GM23338 (cell line): Measurements from ENCODE around the gene DRGX. TPM values are rescaled to one million over a fixed set of nuclear protein-coding genes. Genes with fewer than 3 reads are reported as not detected.

Experiments used
- ATAC-seq: fragments of 200-7000 bp; cut with Tn5 transposase; 3 replicates; pipeline ENCODE4 v1.9.1; 2020
- DNase-seq: peaks from one replicate; pipeline ENCODE4 v3.0.0-alpha.2; 2015; ENCODE audit warnings: low spot score
- H2AFZ ChIP-seq: fragments of 200-600 bp; sonication (generic); 2 replicates; pipeline ENCODE4 v1.8.0; 2016; ENCODE audit warnings: antibody characterized with exemption, mild to moderate bottlenecking, moderate library complexity
- H3F3A ChIP-seq: fragments of 200-600 bp; sonication (generic); replicated peaks from 2 replicates; pipeline ENCODE4 v1.8.0; 2017; ENCODE audit warnings: antibody characterized with exemption, mixed run types, low read depth
- H3K27ac ChIP-seq: fragments of 200-600 bp; sonication (generic); 2 replicates; pipeline ENCODE4 v1.6.1; 2016; ENCODE audit warnings: low read depth
- H3K27me3 ChIP-seq: fragments of 200-600 bp; sonication (generic); 2 replicates; pipeline ENCODE4 v1.8.0; 2016; ENCODE audit warnings: mild to moderate bottlenecking, mixed run types, moderate library complexity; ENCODE audit not compliant: insufficient read depth
- H3K36me3 ChIP-seq: fragments of 200-600 bp; sonication (generic); 2 replicates; pipeline ENCODE4 v1.8.0; 2016; ENCODE audit warnings: mild to moderate bottlenecking; ENCODE audit not compliant: insufficient read depth
- H3K4me1 ChIP-seq: fragments of 200-600 bp; sonication (generic); 2 replicates; pipeline ENCODE4 v1.8.0; 2016; ENCODE audit warnings: mild to moderate bottlenecking, moderate library complexity; ENCODE audit not compliant: insufficient read depth
- H3K4me2 ChIP-seq: fragments of 200-600 bp; sonication (generic); 2 replicates; pipeline ENCODE4 v1.7.1; 2017; ENCODE audit warnings: mixed run types
- H3K4me3 ChIP-seq: fragments of 200-600 bp; sonication (generic); 2 replicates; pipeline ENCODE4 v1.6.1; 2016; ENCODE audit warnings: mixed run types
- H3K79me2 ChIP-seq: fragments of 200-600 bp; sonication (generic); replicated peaks from 2 replicates; pipeline ENCODE4 v1.8.0; 2017; ENCODE audit warnings: mild to moderate bottlenecking; ENCODE audit not compliant: insufficient read depth
- H3K9me2 ChIP-seq: fragments of 200-600 bp; sonication (generic); 2 replicates; pipeline ENCODE4 v1.8.0; 2017; ENCODE audit not compliant: insufficient read depth
- H4K20me1 ChIP-seq: fragments of 200-600 bp; sonication (generic); replicated peaks from 2 replicates; pipeline ENCODE4 v1.8.0; 2017; ENCODE audit warnings: mild to moderate bottlenecking; ENCODE audit not compliant: insufficient read depth
- H3K27ac Mint-ChIP-seq: 2 replicates; pipeline ENCODE4 v1.8.0; 2020; ENCODE audit warnings: inconsistent platforms, mild to moderate bottlenecking, moderate library complexity, mixed read lengths
- H3K27me3 Mint-ChIP-seq: 3 replicates; pipeline ENCODE4 v1.8.0; 2022; ENCODE audit warnings: low read depth, mild to moderate bottlenecking, moderate library complexity, mixed read lengths, inconsistent platforms; ENCODE audit not compliant: insufficient read depth, poor library complexity
- H3K36me3 Mint-ChIP-seq: 3 replicates; pipeline ENCODE4 v1.8.0; 2021; ENCODE audit warnings: low read depth, mild to moderate bottlenecking, inconsistent platforms, moderate library complexity, mixed read lengths
- H3K4me1 Mint-ChIP-seq: 3 replicates; pipeline ENCODE4 v1.8.0; 2020; ENCODE audit warnings: mild to moderate bottlenecking, inconsistent platforms, mixed read lengths
- H3K4me3 Mint-ChIP-seq: 3 replicates; pipeline ENCODE4 v1.8.0; 2021; ENCODE audit warnings: moderate library complexity, mild to moderate bottlenecking, inconsistent platforms, mixed read lengths
- H3K9me3 Mint-ChIP-seq: 3 replicates; pipeline ENCODE4 v1.8.0; 2020; ENCODE audit warnings: moderate library complexity, mild to moderate bottlenecking, inconsistent platforms, mixed read lengths
- CREB1 ChIP-seq: fragments of 250-450 bp; sonication (Bioruptor Pico); IDR thresholded peaks from 2 replicates; pipeline ENCODE4 v1.5.0; 2020; ENCODE audit warnings: low read depth, mild to moderate bottlenecking, moderate library complexity
- CTCF ChIP-seq, 2 experiments: fragments of 200-600 bp in 1 of 2; sonication (generic) in 1 of 2; conservative IDR thresholded peaks; 2 replicates each; pipeline versions ENCODE4 v1.5.1 to v1.6.1; 2016 to 2017; ENCODE audit warnings: antibody characterized with exemption in 2 of 2, low read depth in 2 of 2, mild to moderate bottlenecking in 2 of 2, moderate library complexity in 1 of 2
- ETS1 ChIP-seq: IDR thresholded peaks from 2 replicates; pipeline ENCODE4 v1.6.1; 2016; ENCODE audit warnings: antibody characterized with exemption
- EZH2 ChIP-seq: fragments of 200-600 bp; sonication (generic); IDR thresholded peaks from one replicate; pipeline ENCODE4 v1.8.0; 2017; ENCODE audit warnings: antibody characterized with exemption, mild to moderate bottlenecking, low read depth; ENCODE audit not compliant: unreplicated experiment
- EZH2phosphoT487 ChIP-seq: fragments of 200-600 bp; sonication (generic); IDR thresholded peaks from one replicate; pipeline ENCODE4 v1.8.1; 2018; ENCODE audit warnings: antibody characterized with exemption; ENCODE audit not compliant: unreplicated experiment
- JUNB ChIP-seq: IDR thresholded peaks from one replicate; pipeline ENCODE4 v1.6.1; 2016; ENCODE audit warnings: antibody characterized with exemption; ENCODE audit not compliant: unreplicated experiment
- NANOG ChIP-seq: IDR thresholded peaks from 2 replicates; pipeline ENCODE4 v1.6.1; 2016; ENCODE audit warnings: antibody characterized with exemption, borderline replicate concordance
- POLR2AphosphoS5 ChIP-seq: IDR thresholded peaks from 2 replicates; pipeline ENCODE4 v1.6.1; 2016; ENCODE audit warnings: antibody characterized with exemption, low read depth
- STAT1 ChIP-seq: IDR thresholded peaks from one replicate; pipeline ENCODE4 v1.6.1; 2016; ENCODE audit warnings: antibody characterized with exemption; ENCODE audit not compliant: unreplicated experiment
- ZNF114 ChIP-seq: fragments of 250-450 bp; sonication (Bioruptor Pico); IDR thresholded peaks from 2 replicates; pipeline ENCODE4 v1.5.0; 2020; ENCODE audit warnings: mild to moderate bottlenecking, moderate library complexity
- ZNF331 ChIP-seq: fragments of 250-450 bp; sonication (Bioruptor Pico); IDR thresholded peaks from 2 replicates; pipeline ENCODE4 v1.5.0; 2020; ENCODE audit warnings: low read depth, mild to moderate bottlenecking, moderate library complexity
- polyA plus RNA-seq: library from polyadenylated mRNA; unstranded; fragments of >200 nt; fragmentation: Nextera tagmentation; extraction: Ambion mirVana; gene quantifications from 2 replicates; pipeline ENCODE4 v1.2.1, GENCODE V29; 2016
- total RNA-seq: library from RNA; depleted of rRNA; stranded (reverse); fragments of >200 nt; shearing (Covaris generic); gene quantifications from 2 replicates; pipeline ENCODE4 v1.2.3, GENCODE V29; 2014
- TF ChIP-seq, protein P1 (sequence below): IDR thresholded peaks from one replicate; pipeline ENCODE4 v1.6.1; 2018; ENCODE audit warnings: antibody characterized with exemption; ENCODE audit not compliant: unreplicated experiment

DRGX gene
- total and polyA plus RNA-seq, 2 experiments from 2014 or later = not detected

- TF ChIP-seq, protein P1, sequence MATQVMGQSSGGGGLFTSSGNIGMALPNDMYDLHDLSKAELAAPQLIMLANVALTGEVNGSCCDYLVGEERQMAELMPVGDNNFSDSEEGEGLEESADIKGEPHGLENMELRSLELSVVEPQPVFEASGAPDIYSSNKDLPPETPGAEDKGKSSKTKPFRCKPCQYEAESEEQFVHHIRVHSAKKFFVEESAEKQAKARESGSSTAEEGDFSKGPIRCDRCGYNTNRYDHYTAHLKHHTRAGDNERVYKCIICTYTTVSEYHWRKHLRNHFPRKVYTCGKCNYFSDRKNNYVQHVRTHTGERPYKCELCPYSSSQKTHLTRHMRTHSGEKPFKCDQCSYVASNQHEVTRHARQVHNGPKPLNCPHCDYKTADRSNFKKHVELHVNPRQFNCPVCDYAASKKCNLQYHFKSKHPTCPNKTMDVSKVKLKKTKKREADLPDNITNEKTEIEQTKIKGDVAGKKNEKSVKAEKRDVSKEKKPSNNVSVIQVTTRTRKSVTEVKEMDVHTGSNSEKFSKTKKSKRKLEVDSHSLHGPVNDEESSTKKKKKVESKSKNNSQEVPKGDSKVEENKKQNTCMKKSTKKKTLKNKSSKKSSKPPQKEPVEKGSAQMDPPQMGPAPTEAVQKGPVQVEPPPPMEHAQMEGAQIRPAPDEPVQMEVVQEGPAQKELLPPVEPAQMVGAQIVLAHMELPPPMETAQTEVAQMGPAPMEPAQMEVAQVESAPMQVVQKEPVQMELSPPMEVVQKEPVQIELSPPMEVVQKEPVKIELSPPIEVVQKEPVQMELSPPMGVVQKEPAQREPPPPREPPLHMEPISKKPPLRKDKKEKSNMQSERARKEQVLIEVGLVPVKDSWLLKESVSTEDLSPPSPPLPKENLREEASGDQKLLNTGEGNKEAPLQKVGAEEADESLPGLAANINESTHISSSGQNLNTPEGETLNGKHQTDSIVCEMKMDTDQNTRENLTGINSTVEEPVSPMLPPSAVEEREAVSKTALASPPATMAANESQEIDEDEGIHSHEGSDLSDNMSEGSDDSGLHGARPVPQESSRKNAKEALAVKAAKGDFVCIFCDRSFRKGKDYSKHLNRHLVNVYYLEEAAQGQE = no peak
- TF ChIP-seq CREB1 (CRISPR knock-in tag) (no peak), STAT1 (no peak)
These were observed 21.1 kb downstream of the DRGX start (continued) for GRCh38 chr10:49374740-49375139.

DNA sequence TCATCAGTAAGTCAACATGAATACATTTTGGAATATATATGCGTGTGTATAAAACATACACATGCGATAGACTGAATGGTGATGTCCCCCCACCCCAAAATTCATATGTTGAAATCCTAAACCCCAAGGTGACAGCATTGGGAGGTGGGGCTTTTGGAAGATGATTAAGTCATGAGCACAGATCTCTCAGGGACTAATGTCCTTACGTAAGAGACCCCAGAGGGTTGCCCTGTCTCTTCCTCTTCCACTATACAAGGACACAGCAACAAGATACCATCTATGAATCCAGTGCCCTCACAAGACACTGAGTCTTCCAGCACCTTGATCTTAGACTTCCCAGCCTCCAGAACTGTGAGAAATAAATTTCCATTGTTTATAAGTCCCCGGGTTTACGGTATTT lies 22.5 kb downstream of the DRGX start:
- Mint-ChIP-seq H3K4me3 (no peak overlapping the region), H3K27me3 (peaks cover 4% of the 10 kb centered on the region), H3K4me1 (no peaks in the 10 kb centered on the region), H3K9me3 (no peaks in the 10 kb centered on the region), H3K27ac (no peak overlapping the region), H3K36me3 (no peaks in the 10 kb centered on the region)
- H3F3A ChIP-seq = no peaks in the 10 kb centered on the region
- H3K79me2 ChIP-seq = no peaks in the 10 kb centered on the region
- no peak overlapping the region for H3K4me3 ChIP-seq
- H3K4me2 ChIP-seq = no peak overlapping the region
- no peak for DNase-seq
- no peak overlapping the region for H2AFZ ChIP-seq
- H3K27me3 ChIP-seq = no peaks in the 10 kb centered on the region
- no peaks in the 10 kb centered on the region for H3K36me3 ChIP-seq
- no peak overlapping the region for H3K27ac ChIP-seq
- H3K4me1 ChIP-seq = no peaks in the 10 kb centered on the region
- no peak for ATAC-seq
- no peaks in the 10 kb centered on the region for H4K20me1 ChIP-seq
- peaks cover 3% of the 10 kb centered on the region; the same call in 1 of the 2 replicates for H3K9me2 ChIP-seq
- no peak for TF ChIP-seq EZH2
- TF ChIP-seq CTCF (conservative IDR thresholded peaks at IDR 0.05; ENCODE audit: low read depth in 2 of 2) = no peak
- TF ChIP-seq STAT1 = no peak
- TF ChIP-seq ETS1 = no peak
- TF ChIP-seq CREB1 (CRISPR knock-in tag) = no peak
- TF ChIP-seq ZNF114 (CRISPR knock-in tag) = no peak
- no peak for TF ChIP-seq JUNB
- no peak for TF ChIP-seq EZH2phosphoT487
- TF ChIP-seq ZNF331 = no peak
- TF ChIP-seq, protein P1 = no peak
- TF ChIP-seq POLR2AphosphoS5 = no peak
- TF ChIP-seq NANOG = no peak
